Breast epithelium (tissue), 4 donors: ENCODE results near the gene ABAT. TPM values are rescaled to one million over a fixed set of nuclear protein-coding genes. Genes with fewer than 3 reads are reported as not detected.

Source experiments
- DNase-seq, 2 donors: peaks; one replicate each; pipeline ENCODE4 v3.0.0-alpha.2; 2019; ENCODE audit warnings: low spot score in 2 of 2
- H3K27ac ChIP-seq, 2 donors: fragments of 200-600 bp; sonication (generic) in 1 of 2; one replicate each; pipeline ENCODE4 v1.5.1; 2016 to 2019; ENCODE audit warnings: mild to moderate bottlenecking in 1 of 2
- H3K27me3 ChIP-seq, 2 donors: fragments of 200-600 bp; sonication (generic) in 1 of 2; one replicate each; pipeline versions ENCODE4 v1.5.1 to v1.6.0; 2017 to 2019; ENCODE audit warnings: control low read depth in 1 of 2, mild to moderate bottlenecking in 1 of 2
- H3K36me3 ChIP-seq: fragments of 200-600 bp; one replicate; pipeline ENCODE4 v1.5.1; 2019
- H3K4me1 ChIP-seq, 2 donors: fragments of 200-600 bp; sonication (generic); one replicate each; pipeline ENCODE4 v1.5.1; 2016 to 2019; ENCODE audit warnings: control low read depth in 1 of 2
- H3K4me3 ChIP-seq, 3 donors: fragments of 200-600 bp; sonication (generic); 1 replicate in 2 of 3; 2 replicates in 1 of 3; pipeline ENCODE4 v1.5.1; 2016 to 2019; ENCODE audit warnings: mild to moderate bottlenecking in 3 of 3, moderate library complexity in 2 of 3
- H3K9me3 ChIP-seq, 2 donors: fragments of 200-600 bp; sonication (generic) in 1 of 2; one replicate each; pipeline ENCODE4 v1.5.1; 2016 to 2019; ENCODE audit warnings: control low read depth in 1 of 2
- CTCF ChIP-seq, 3 donors: fragments of 450-650 bp; IDR thresholded peaks; one replicate each; pipeline ENCODE4 v1.5.1; 2016 to 2017; ENCODE audit warnings: antibody characterized with exemption in 3 of 3, mild to moderate bottlenecking in 3 of 3, moderate library complexity in 3 of 3
- POLR2A ChIP-seq: fragments of 450-650 bp; IDR thresholded peaks from one replicate; pipeline ENCODE4 v1.6.1; 2016; ENCODE audit warnings: antibody characterized with exemption, mild to moderate bottlenecking, moderate library complexity
- POLR2AphosphoS5 ChIP-seq, 3 donors: sonication (generic); formaldehyde crosslinking; IDR thresholded peaks; one replicate each; pipeline ENCODE4 v1.6.1; 2017; ENCODE audit warnings: antibody characterized with exemption in 3 of 3
- intact Hi-C: fragments of 100-400 bp; cut with DNase I; formaldehyde crosslinking; loops from one replicate; pipeline ENCODE4 v1.15.1; 2023; ENCODE audit warnings: low total_unique reads
- total RNA-seq, 3 donors: library from RNA; depleted of rRNA; stranded (reverse); fragments of >200 nt; gene quantifications; one replicate each; pipeline ENCODE4 v1.1.0, GENCODE V29; 2016

Gene ABAT
- total RNA-seq, 3 donors from 2014 or later = 7.5 to 12.6 (median 9.8) TPM

GRCh38 chr16:8816967-8817655 is 142.7 kb downstream of the ABAT start:
- H3K27ac ChIP-seq = no peak overlapping the region
- peaks cover 10% of the 10 kb centered on the region for H3K36me3 ChIP-seq

GRCh38 chr16:8818504-8819270 is 144.3 kb downstream of the ABAT start:
- DNase-seq = no peak
- H3K4me3 ChIP-seq = no peak overlapping the region
- TF ChIP-seq CTCF (IDR thresholded peaks at IDR 0.05) (no peak), POLR2A (no peak), POLR2AphosphoS5 (IDR thresholded peaks at IDR 0.05) (no peak)
- H3K4me1 ChIP-seq = no peaks in the 10 kb centered on the region
- H3K27me3 ChIP-seq = no peaks in the 10 kb centered on the region
- no peaks in the 10 kb centered on the region for H3K9me3 ChIP-seq
- no peak overlapping the region for H3K27ac ChIP-seq
- H3K36me3 ChIP-seq = no peaks in the 10 kb centered on the region
- intact Hi-C loops = no loop called here

More at GRCh38 chr16:8816967-8817655, 142.7 kb downstream of the ABAT start:
- no peaks in the 10 kb centered on the region for H3K9me3 ChIP-seq
- H3K27me3 ChIP-seq = no peaks in the 10 kb centered on the region
- no peak for DNase-seq
- intact Hi-C loops = no loop called here
- no peak overlapping the region for H3K4me3 ChIP-seq
- H3K4me1 ChIP-seq = no peaks in the 10 kb centered on the region
- TF ChIP-seq POLR2A = no peak
- TF ChIP-seq POLR2AphosphoS5 (IDR thresholded peaks at IDR 0.05) = no peak
- no peak for TF ChIP-seq CTCF (IDR thresholded peaks at IDR 0.05)

- Histone ChIP-seq H3K4me3 (no peak overlapping the region), H3K27me3 (no peaks in the 10 kb centered on the region), H3K36me3 (no peaks in the 10 kb centered on the region), H3K4me1 (no peaks in the 10 kb centered on the region), H3K27ac (no peak overlapping the region), H3K9me3 (no peaks in the 10 kb centered on the region)
- intact Hi-C loops = no loop called here
- no peak for TF ChIP-seq CTCF (IDR thresholded peaks at IDR 0.05)
- DNase-seq = no peak
Measured at GRCh38 chr16:8819411-8820034, 145.1 kb downstream of the ABAT start.

DNA sequence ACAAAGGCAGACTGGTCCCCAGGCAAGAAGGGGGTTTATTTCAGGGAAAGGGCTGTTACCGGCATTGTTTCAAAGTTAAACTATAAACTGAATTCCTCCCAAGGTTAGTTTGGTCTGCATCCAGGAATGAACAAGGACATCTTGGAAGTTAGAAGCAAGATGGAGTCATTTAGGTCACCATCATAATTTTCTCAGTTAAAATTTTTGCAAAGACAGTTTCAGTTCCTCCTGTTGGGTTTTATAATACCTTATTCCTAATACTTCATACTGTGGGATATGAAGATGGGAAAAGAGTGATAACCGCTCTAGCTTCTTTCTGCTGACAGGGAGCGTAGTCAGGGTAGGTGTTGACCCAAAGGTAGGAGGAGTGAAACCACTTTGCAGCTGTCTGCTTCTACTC is 148.0 kb downstream of the ABAT start:
- intact Hi-C loops = no loop called here

More for the DNA sequence above, 148.0 kb downstream of the ABAT start:
- Histone ChIP-seq H3K4me1 (no peaks in the 10 kb centered on the region), H3K27ac (no peak overlapping the region), H3K27me3 (no peaks in the 10 kb centered on the region), H3K4me3 (no peak overlapping the region), H3K9me3 (no peaks in the 10 kb centered on the region), H3K36me3 (no peaks in the 10 kb centered on the region)
- DNase-seq = no peak
- TF ChIP-seq POLR2A (no peak), POLR2AphosphoS5 (IDR thresholded peaks at IDR 0.05) (no peak), CTCF (IDR thresholded peaks at IDR 0.05) (no peak)
